ENCODE measurements around the gene SBK1.

Gene SBK1

GRCh38 chr16:28258567-28258966 lies 33.8 kb upstream of the SBK1 start:
- in situ Hi-C loops (cut with HindIII; ENCODE audit: low pct_ligation_motif_present, low sequenced_read_pairs): no loop called here
- peaks cover 22% of the 10 kb centered on the region for H3K27me3 ChIP-seq (replicated peaks)

GRCh38 chr16:28259091-28259780 lies 33.1 kb upstream of the SBK1 start:
- no peak overlapping the region for H3K4me3 ChIP-seq (ENCODE audit: low read depth, low read length)
- no peaks in the 10 kb centered on the region for H3K36me3 ChIP-seq (replicated peaks)
- TF ChIP-seq CTCF (IDR thresholded peaks at IDR 0.05; ENCODE audit: low read depth, low read length, missing control alignments): no peak
- DNase-seq: no peak
- in situ Hi-C loops (cut with HindIII; ENCODE audit: low pct_ligation_motif_present, low sequenced_read_pairs): no loop called here
- no peak overlapping the region for H3K27ac ChIP-seq
- H3K27me3 ChIP-seq (replicated peaks): peaks cover 22% of the 10 kb centered on the region

More at GRCh38 chr16:28258567-28258966, 33.8 kb upstream of the SBK1 start:
- peak; percentile 12 for DNase-seq
- no peak overlapping the region for H3K27ac ChIP-seq
- TF ChIP-seq CTCF (IDR thresholded peaks at IDR 0.05; ENCODE audit: low read depth, low read length, missing control alignments): no peak
- H3K36me3 ChIP-seq (replicated peaks): no peaks in the 10 kb centered on the region
- H3K4me3 ChIP-seq (ENCODE audit: low read depth, low read length): no peak overlapping the region

GRCh38 chr16:28259781-28260150 lies 32.6 kb upstream of the SBK1 start:
- Histone ChIP-seq H3K27ac (no peak overlapping the region), H3K27me3 (replicated peaks) (peaks cover 22% of the 10 kb centered on the region), H3K4me3 (ENCODE audit: low read depth, low read length) (no peak overlapping the region), H3K36me3 (replicated peaks) (no peaks in the 10 kb centered on the region)
- no peak for DNase-seq
- in situ Hi-C loops (cut with HindIII; ENCODE audit: low pct_ligation_motif_present, low sequenced_read_pairs): no loop called here
- TF ChIP-seq CTCF (IDR thresholded peaks at IDR 0.05; ENCODE audit: low read depth, low read length, missing control alignments): no peak

- in situ Hi-C loops (cut with HindIII; ENCODE audit: low pct_ligation_motif_present, low sequenced_read_pairs): no loop called here
- Histone ChIP-seq H3K36me3 (replicated peaks) (no peaks in the 10 kb centered on the region), H3K4me3 (ENCODE audit: low read depth, low read length) (no peak overlapping the region), H3K27me3 (replicated peaks) (peaks cover 22% of the 10 kb centered on the region), H3K27ac (no peak overlapping the region)
- no peak for DNase-seq
- TF ChIP-seq CTCF (IDR thresholded peaks at IDR 0.05; ENCODE audit: low read depth, low read length, missing control alignments): no peak
Measured at GRCh38 chr16:28260193-28260592, 32.1 kb upstream of the SBK1 start.

- peaks cover 22% of the 10 kb centered on the region for H3K27me3 ChIP-seq (replicated peaks)
- in situ Hi-C loops (cut with HindIII; ENCODE audit: low pct_ligation_motif_present, low sequenced_read_pairs): no loop called here
- H3K27ac ChIP-seq: no peak overlapping the region
- DNase-seq: no peak
- H3K4me3 ChIP-seq (ENCODE audit: low read depth, low read length): no peak overlapping the region
- TF ChIP-seq CTCF (IDR thresholded peaks at IDR 0.05; ENCODE audit: low read depth, low read length, missing control alignments): no peak
- no peaks in the 10 kb centered on the region for H3K36me3 ChIP-seq (replicated peaks)
Measured at GRCh38 chr16:28261942-28262341, 30.4 kb upstream of the SBK1 start.

GRCh38 chr16:28263305-28263704 lies 29.0 kb upstream of the SBK1 start:
- H3K27me3 ChIP-seq (replicated peaks): peaks cover 19% of the 10 kb centered on the region

More at GRCh38 chr16:28263305-28263704, 29.0 kb upstream of the SBK1 start:
- Histone ChIP-seq H3K27ac (no peak overlapping the region), H3K4me3 (ENCODE audit: low read depth, low read length) (no peak overlapping the region), H3K36me3 (replicated peaks) (no peaks in the 10 kb centered on the region)
- DNase-seq: no peak
- in situ Hi-C loops (cut with HindIII; ENCODE audit: low pct_ligation_motif_present, low sequenced_read_pairs): no loop called here
- TF ChIP-seq CTCF (IDR thresholded peaks at IDR 0.05; ENCODE audit: low read depth, low read length, missing control alignments): no peak
